GM23248 (cell line): ENCODE data around the gene LPP. TPM values are rescaled to one million over a fixed set of nuclear protein-coding genes. Genes with fewer than 3 reads are reported as not detected.
A peak's percentile ranks its signal among the peaks of the same experiment; 100 is the strongest.

ENCODE experiments used
- DNase-seq: peaks from one replicate; pipeline ENCODE4 v3.0.0-alpha.2; 2015
- H2AFZ ChIP-seq: fragments of 200-600 bp; sonication (generic); 2 replicates; pipeline ENCODE4 v1.6.1; 2016; ENCODE audit warnings: antibody characterized with exemption
- H3F3A ChIP-seq: fragments of 200-600 bp; sonication (generic); 2 replicates; pipeline ENCODE4 v1.6.1; 2016; ENCODE audit warnings: mild to moderate bottlenecking, antibody characterized with exemption, mixed run types; ENCODE audit not compliant: insufficient read depth
- H3K27ac ChIP-seq: fragments of 200-600 bp; sonication (generic); 2 replicates; pipeline ENCODE4 v1.5.1; 2016; ENCODE audit warnings: mild to moderate bottlenecking
- H3K27me3 ChIP-seq: fragments of 200-600 bp; sonication (generic); replicated peaks from 2 replicates; pipeline ENCODE4 v1.6.1; 2016; ENCODE audit warnings: mild to moderate bottlenecking; ENCODE audit not compliant: insufficient read depth
- H3K36me3 ChIP-seq: fragments of 200-600 bp; sonication (generic); 2 replicates; pipeline ENCODE4 v1.6.1; 2016; ENCODE audit warnings: low read depth, mild to moderate bottlenecking
- H3K4me1 ChIP-seq: fragments of 200-600 bp; sonication (generic); 2 replicates; pipeline ENCODE4 v1.6.1; 2016; ENCODE audit warnings: mild to moderate bottlenecking; ENCODE audit not compliant: insufficient read depth
- H3K4me2 ChIP-seq: fragments of 200-600 bp; sonication (generic); one replicate; pipeline ENCODE4 v1.6.1; 2016; ENCODE audit warnings: mild to moderate bottlenecking; ENCODE audit not compliant: unreplicated experiment
- H3K4me3 ChIP-seq: fragments of 200-600 bp; sonication (generic); 2 replicates; pipeline ENCODE4 v1.5.1; 2016; ENCODE audit warnings: mild to moderate bottlenecking
- H3K79me2 ChIP-seq: fragments of 200-600 bp; sonication (generic); 2 replicates; pipeline ENCODE4 v1.6.1; 2016; ENCODE audit warnings: mild to moderate bottlenecking; ENCODE audit not compliant: insufficient read depth
- H3K9ac ChIP-seq: fragments of 200-600 bp; sonication (generic); 2 replicates; pipeline ENCODE4 v1.6.1; 2016; ENCODE audit warnings: mild to moderate bottlenecking
- H3K9me2 ChIP-seq: fragments of 200-600 bp; sonication (generic); 2 replicates; pipeline ENCODE4 v1.6.1; 2016; ENCODE audit warnings: mixed run types, mild to moderate bottlenecking, moderate library complexity; ENCODE audit not compliant: insufficient read depth
- H3K9me3 ChIP-seq: fragments of 200-600 bp; sonication (generic); one replicate; pipeline ENCODE4 v1.6.1; 2017; ENCODE audit warnings: low read depth
- H4K20me1 ChIP-seq: fragments of 200-600 bp; sonication (generic); 2 replicates; pipeline ENCODE4 v1.6.0; 2016; ENCODE audit not compliant: insufficient read depth
- EZH2 ChIP-seq: fragments of 200-600 bp; sonication (generic); IDR thresholded peaks from 2 replicates; pipeline ENCODE4 v1.6.1; 2018; ENCODE audit warnings: antibody characterized with exemption, mild to moderate bottlenecking; ENCODE audit not compliant: insufficient read depth, poor library complexity, severe bottlenecking
- EZH2phosphoT487 ChIP-seq: fragments of 200-600 bp; sonication (generic); IDR thresholded peaks from 2 replicates; pipeline ENCODE4 v1.6.1; 2018; ENCODE audit warnings: antibody characterized with exemption, moderate library complexity, mild to moderate bottlenecking, low read depth; ENCODE audit not compliant: insufficient read depth
- WGBS, 2 experiments: methylation state at CpG; one replicate each; pipeline ENCODE4 v1.1.6; 2015 to 2017; ENCODE audit warnings: low lambda C conversion rate in 2 of 2, low coverage in 1 of 2; ENCODE audit errors: missing lambda C conversion rate in 2 of 2; 5-methylcytosine and 5-hydroxymethylcytosine counted together
- in situ Hi-C: fragments of 300-500 bp; cut with MboI; formaldehyde crosslinking; loops from 2 replicates; pipeline ENCODE4 v1.15.0; 2020
- polyA plus RNA-seq: library from polyadenylated mRNA; unstranded; fragments of >200 nt; fragmentation: Nextera tagmentation; extraction: Ambion mirVana; gene quantifications from 2 replicates; pipeline ENCODE4 v1.2.1, GENCODE V29; 2016
- total RNA-seq: library from RNA; depleted of rRNA; stranded (reverse); fragments of >200 nt; shearing (Covaris generic); gene quantifications from 2 replicates; pipeline ENCODE4 v1.2.3, GENCODE V29; 2014

Gene LPP
- total and polyA plus RNA-seq, 2 experiments from 2014 or later, result 42.8 to 61.7 TPM

DNA sequence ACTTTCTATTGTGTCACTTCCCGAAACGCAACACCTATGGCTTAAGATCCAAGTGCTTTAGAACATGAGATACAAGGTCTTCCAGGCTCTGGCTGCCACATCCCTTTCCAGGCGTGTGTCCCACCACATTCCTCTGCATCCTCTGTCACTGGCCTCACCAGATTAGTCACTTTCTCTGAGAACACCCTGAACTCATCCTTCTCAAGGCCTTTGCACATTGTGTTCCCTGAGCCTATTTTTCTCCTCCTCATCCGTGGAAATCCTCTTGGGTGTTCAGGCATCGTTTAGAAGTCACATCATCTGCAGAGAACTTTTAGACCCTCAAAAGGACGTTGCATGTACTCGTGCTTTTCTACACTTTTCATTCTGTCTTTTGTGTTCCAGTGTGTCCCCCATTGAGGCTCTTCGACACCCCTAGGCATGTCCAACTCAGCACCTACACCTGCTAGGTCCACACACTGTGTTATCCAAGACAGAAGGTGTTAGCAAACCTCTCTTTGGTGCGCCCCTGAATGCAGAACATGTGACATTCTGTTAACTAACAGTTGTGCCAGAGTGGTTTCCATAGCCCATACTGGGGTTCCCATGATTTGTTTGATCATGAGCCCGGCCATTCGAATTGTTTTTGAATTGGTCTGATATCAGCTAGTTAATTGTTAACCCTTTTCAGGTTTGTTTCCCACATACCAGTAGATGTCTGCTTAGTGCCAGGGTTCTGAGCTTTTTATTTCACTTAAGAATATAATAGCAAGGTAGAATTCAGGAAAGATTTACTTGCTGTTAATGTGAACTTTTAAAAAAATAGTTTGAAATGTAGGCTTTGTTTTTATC is 67.2 kb downstream of the LPP start:
- in situ Hi-C loops, result no loop called here
- H3K36me3 ChIP-seq, result 0 out of 2 replicates have a peak, but pooled peaks cover 4% of the 10 kb centered on the region
- H4K20me1 ChIP-seq, result no peaks in the 10 kb centered on the region
- H3F3A ChIP-seq, result peaks cover 21% of the 10 kb centered on the region
- no peaks in the 10 kb centered on the region for H3K9me2 ChIP-seq
- H3K4me1 ChIP-seq, result peaks cover 19% of the 10 kb centered on the region
- peak overlapping the region; percentile 74 for H3K4me2 ChIP-seq
- 33 to 39% methylated on average over 11 of the region's 11 CpGs for WGBS, 2 experiments
- peak overlapping the region; percentile 76 for H3K9ac ChIP-seq
- TF ChIP-seq EZH2phosphoT487, result no peak
- TF ChIP-seq EZH2, result no peak
- H3K79me2 ChIP-seq, result peaks cover 98% of the 10 kb centered on the region
- DNase-seq, result peak; percentile 90
- no peak overlapping the region for H3K4me3 ChIP-seq
- no peaks in the 10 kb centered on the region for H3K27me3 ChIP-seq
- peak overlapping the region; percentile 43; the same call in 1 of the 2 replicates for H2AFZ ChIP-seq
- peak overlapping the region; percentile 91 for H3K27ac ChIP-seq
- no peaks in the 10 kb centered on the region for H3K9me3 ChIP-seq

GRCh38 chr3:188223936-188224335 is 70.0 kb downstream of the LPP start:
- H3K9ac ChIP-seq, result no peak overlapping the region
- no peaks in the 10 kb centered on the region for H3K27me3 ChIP-seq
- no peak for DNase-seq
- peaks cover 19% of the 10 kb centered on the region for H3K4me1 ChIP-seq
- no peaks in the 10 kb centered on the region for H3K9me3 ChIP-seq
- H3K9me2 ChIP-seq, result no peaks in the 10 kb centered on the region
- in situ Hi-C loops, result no loop called here
- H2AFZ ChIP-seq, result no peak overlapping the region
- 0 out of 2 replicates have a peak, but pooled peaks cover 4% of the 10 kb centered on the region for H3K36me3 ChIP-seq
- no peak overlapping the region for H3K4me2 ChIP-seq
- H3K27ac ChIP-seq, result no peak overlapping the region
- no peaks in the 10 kb centered on the region for H4K20me1 ChIP-seq
- peaks cover 99% of the 10 kb centered on the region for H3K79me2 ChIP-seq
- TF ChIP-seq EZH2phosphoT487, result no peak
- no peak for TF ChIP-seq EZH2
- no peak overlapping the region for H3K4me3 ChIP-seq
- peaks cover 21% of the 10 kb centered on the region for H3F3A ChIP-seq
- WGBS, 2 experiments, result 95 to 100% methylated on average over 3 of the region's 3 CpGs

DNA sequence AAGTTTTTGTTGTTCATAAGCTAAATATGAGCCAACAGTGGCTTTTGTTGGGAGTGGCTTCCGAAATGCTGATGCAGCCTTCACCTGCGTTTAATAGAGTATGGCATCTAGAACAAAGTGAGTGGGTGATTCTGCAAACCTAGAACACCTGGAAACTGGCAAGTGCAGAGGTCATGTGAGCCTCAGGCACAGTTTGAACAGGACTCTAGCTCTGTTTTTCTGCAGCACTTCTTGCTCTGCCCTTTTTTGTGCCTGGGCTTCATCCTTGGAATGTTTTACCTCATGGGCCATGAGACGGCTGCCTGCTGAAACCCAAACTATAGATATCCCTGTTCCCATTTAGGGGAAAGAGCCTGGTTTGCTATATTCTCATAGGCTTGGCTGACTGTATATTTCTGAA is 73.5 kb downstream of the LPP start:
- H3F3A ChIP-seq, result peaks cover 8% of the 10 kb centered on the region; the same call in 1 of the 2 replicates
- no peak overlapping the region for H3K27ac ChIP-seq
- H3K9ac ChIP-seq, result no peak overlapping the region
- no peaks in the 10 kb centered on the region for H3K27me3 ChIP-seq
- no peak for TF ChIP-seq EZH2
- TF ChIP-seq EZH2phosphoT487, result no peak
- H3K9me3 ChIP-seq, result no peaks in the 10 kb centered on the region
- 0 out of 2 replicates have a peak, but pooled peaks cover 4% of the 10 kb centered on the region for H3K36me3 ChIP-seq
- no peak overlapping the region for H2AFZ ChIP-seq
- no peaks in the 10 kb centered on the region for H4K20me1 ChIP-seq
- WGBS, 2 experiments, result 96 to 97% methylated on average over 3 of the region's 3 CpGs
- no peak overlapping the region for H3K4me3 ChIP-seq
- no peak overlapping the region for H3K4me2 ChIP-seq
- no peaks in the 10 kb centered on the region for H3K9me2 ChIP-seq
- H3K79me2 ChIP-seq, result peaks cover 100% of the 10 kb centered on the region
- DNase-seq, result no peak
- no peaks in the 10 kb centered on the region for H3K4me1 ChIP-seq
- in situ Hi-C loops, result no loop called here

DNA sequence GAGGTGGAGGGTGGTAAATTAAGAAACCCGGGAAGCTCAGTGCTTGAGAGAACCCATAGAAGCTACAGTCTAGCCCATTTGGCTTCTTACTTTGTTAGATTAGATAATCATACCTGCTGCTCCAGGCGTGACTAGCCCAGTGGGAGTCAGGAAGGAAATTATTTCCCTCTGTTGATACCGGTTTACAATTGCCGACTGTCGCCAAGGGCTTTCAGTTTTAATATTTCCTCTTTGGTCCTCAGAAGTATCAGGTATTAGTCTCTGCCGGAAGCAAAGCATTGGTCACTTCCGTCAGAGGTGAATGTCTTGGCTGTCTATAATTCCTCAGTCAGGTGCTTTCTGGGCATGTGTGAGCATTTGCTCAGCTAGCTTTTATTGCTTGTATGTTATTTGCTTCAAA is 75.2 kb downstream of the LPP start:
- H2AFZ ChIP-seq, result no peak overlapping the region
- in situ Hi-C loops, result no loop called here
- H3F3A ChIP-seq, result peaks cover 23% of the 10 kb centered on the region
- no peaks in the 10 kb centered on the region for H3K27me3 ChIP-seq
- no peaks in the 10 kb centered on the region for H3K9me3 ChIP-seq
- no peak overlapping the region for H3K9ac ChIP-seq
- no peak overlapping the region for H3K4me3 ChIP-seq
- peaks cover 91% of the 10 kb centered on the region for H3K79me2 ChIP-seq
- TF ChIP-seq EZH2phosphoT487, result no peak
- TF ChIP-seq EZH2, result no peak
- H3K4me2 ChIP-seq, result no peak overlapping the region
- WGBS, 2 experiments, result 93 to 97% methylated on average over 7 of the region's 7 CpGs
- H4K20me1 ChIP-seq, result no peaks in the 10 kb centered on the region
- no peaks in the 10 kb centered on the region for H3K9me2 ChIP-seq
- H3K36me3 ChIP-seq, result 0 out of 2 replicates have a peak, but pooled peaks cover 4% of the 10 kb centered on the region
- H3K27ac ChIP-seq, result no peak overlapping the region
- peaks cover 12% of the 10 kb centered on the region for H3K4me1 ChIP-seq
- DNase-seq, result no peak
